C4-2B (cell line): ENCODE measurements around the gene PCDHA9.

Experiments
- ZFX ChIP-seq: fragments of 450-650 bp; IDR thresholded peaks from 2 replicates; pipeline ENCODE4 v1.6.1; 2017
- TF ChIP-seq, protein P1 (sequence below): fragments of 450-650 bp; conservative IDR thresholded peaks from 2 replicates; pipeline ENCODE4 v1.5.1; 2017; ENCODE audit warnings: mild to moderate bottlenecking

DNA sequence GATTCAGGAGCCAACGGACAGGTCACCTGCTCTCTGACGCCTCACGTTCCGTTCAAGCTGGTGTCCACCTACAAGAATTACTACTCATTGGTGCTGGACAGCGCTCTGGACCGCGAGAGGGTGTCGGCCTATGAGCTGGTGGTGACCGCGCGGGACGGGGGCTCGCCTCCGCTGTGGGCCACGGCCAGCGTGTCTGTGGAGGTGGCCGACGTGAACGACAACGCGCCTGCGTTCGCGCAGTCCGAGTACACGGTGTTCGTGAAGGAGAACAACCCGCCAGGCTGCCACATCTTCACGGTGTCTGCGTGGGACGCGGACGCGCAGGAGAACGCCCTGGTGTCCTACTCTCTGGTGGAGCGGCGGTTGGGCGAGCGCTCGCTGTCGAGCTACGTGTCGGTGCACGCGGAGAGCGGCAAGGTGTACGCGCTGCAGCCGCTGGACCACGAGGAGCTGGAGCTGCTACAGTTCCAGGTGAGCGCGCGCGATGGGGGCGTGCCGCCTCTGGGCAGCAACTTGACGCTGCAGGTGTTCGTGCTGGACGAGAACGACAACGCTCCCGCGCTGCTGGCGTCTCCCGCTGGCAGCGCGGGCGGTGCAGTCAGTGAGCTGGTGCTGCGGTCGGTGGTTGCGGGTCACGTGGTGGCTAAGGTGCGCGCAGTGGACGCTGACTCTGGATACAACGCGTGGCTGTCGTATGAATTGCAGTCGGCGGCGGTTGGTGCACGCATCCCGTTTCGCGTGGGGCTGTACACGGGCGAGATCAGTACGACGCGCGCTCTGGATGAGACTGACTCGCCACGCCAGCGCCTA, 9.2 kb downstream of the PCDHA9 start:
- TF ChIP-seq, protein P1, sequence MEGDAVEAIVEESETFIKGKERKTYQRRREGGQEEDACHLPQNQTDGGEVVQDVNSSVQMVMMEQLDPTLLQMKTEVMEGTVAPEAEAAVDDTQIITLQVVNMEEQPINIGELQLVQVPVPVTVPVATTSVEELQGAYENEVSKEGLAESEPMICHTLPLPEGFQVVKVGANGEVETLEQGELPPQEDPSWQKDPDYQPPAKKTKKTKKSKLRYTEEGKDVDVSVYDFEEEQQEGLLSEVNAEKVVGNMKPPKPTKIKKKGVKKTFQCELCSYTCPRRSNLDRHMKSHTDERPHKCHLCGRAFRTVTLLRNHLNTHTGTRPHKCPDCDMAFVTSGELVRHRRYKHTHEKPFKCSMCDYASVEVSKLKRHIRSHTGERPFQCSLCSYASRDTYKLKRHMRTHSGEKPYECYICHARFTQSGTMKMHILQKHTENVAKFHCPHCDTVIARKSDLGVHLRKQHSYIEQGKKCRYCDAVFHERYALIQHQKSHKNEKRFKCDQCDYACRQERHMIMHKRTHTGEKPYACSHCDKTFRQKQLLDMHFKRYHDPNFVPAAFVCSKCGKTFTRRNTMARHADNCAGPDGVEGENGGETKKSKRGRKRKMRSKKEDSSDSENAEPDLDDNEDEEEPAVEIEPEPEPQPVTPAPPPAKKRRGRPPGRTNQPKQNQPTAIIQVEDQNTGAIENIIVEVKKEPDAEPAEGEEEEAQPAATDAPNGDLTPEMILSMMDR: no peak
- TF ChIP-seq ZFX: no peak
